Nephron progenitor cell (in vitro differentiated cells): Measurements from ENCODE around the gene GPALPP1.

Experiments used
- DNase-seq: peaks from one replicate; pipeline ENCODE4 v3.0.0; 2021
- H3K27ac Mint-ChIP-seq: 2 replicates; pipeline ENCODE4 v1.8.0; 2021; ENCODE audit warnings: mild to moderate bottlenecking, moderate library complexity, mixed read lengths
- H3K27me3 Mint-ChIP-seq: 2 replicates; pipeline ENCODE4 v1.8.0; 2021; ENCODE audit warnings: mild to moderate bottlenecking, low read depth, mixed read lengths; ENCODE audit not compliant: poor library complexity
- H3K36me3 Mint-ChIP-seq: 2 replicates; pipeline ENCODE4 v1.8.0; 2021; ENCODE audit warnings: low read depth, mixed read lengths
- H3K4me1 Mint-ChIP-seq: 2 replicates; pipeline ENCODE4 v1.8.0; 2021; ENCODE audit warnings: mixed read lengths
- H3K4me3 Mint-ChIP-seq: 2 replicates; pipeline ENCODE4 v1.8.0; 2021; ENCODE audit warnings: mild to moderate bottlenecking, moderate library complexity, mixed read lengths
- H3K9me3 Mint-ChIP-seq: 2 replicates; pipeline ENCODE4 v1.8.0; 2021; ENCODE audit warnings: mild to moderate bottlenecking, moderate library complexity, mixed read lengths
- TF ChIP-seq, protein P1 (sequence below): fragments of 200-600 bp; sonication (generic); IDR thresholded peaks from 2 replicates; pipeline ENCODE4 v1.5.0; 2021; ENCODE audit warnings: antibody characterized with exemption

The GPALPP1 gene

DNA sequence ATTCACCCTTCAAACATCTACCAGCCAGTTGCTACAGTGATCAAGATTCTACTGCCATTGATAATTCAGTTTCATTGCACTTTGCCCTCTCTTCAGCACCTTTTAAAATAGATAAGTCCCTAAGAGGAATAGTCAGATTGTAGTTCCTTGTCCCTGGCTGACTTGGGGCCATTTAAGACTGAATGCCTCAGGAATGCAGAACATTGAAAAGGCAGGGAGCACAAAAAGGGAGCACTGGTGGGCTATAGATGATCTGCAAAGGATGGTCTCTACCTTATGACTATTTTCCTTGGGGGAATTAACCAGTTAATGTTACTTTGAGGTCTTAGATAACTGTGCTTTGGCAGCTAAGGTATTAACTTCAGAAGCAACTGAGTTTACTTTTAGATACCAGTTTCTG, 46.9 kb downstream of the GPALPP1 start:
- Mint-ChIP-seq H3K27ac (no peak overlapping the region), H3K9me3 (no peaks in the 10 kb centered on the region), H3K27me3 (no peaks in the 10 kb centered on the region), H3K36me3 (peaks cover 28% of the 10 kb centered on the region), H3K4me1 (no peaks in the 10 kb centered on the region), H3K4me3 (no peak overlapping the region)
- TF ChIP-seq, protein P1, sequence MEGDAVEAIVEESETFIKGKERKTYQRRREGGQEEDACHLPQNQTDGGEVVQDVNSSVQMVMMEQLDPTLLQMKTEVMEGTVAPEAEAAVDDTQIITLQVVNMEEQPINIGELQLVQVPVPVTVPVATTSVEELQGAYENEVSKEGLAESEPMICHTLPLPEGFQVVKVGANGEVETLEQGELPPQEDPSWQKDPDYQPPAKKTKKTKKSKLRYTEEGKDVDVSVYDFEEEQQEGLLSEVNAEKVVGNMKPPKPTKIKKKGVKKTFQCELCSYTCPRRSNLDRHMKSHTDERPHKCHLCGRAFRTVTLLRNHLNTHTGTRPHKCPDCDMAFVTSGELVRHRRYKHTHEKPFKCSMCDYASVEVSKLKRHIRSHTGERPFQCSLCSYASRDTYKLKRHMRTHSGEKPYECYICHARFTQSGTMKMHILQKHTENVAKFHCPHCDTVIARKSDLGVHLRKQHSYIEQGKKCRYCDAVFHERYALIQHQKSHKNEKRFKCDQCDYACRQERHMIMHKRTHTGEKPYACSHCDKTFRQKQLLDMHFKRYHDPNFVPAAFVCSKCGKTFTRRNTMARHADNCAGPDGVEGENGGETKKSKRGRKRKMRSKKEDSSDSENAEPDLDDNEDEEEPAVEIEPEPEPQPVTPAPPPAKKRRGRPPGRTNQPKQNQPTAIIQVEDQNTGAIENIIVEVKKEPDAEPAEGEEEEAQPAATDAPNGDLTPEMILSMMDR = no peak
- DNase-seq = no peak

DNA sequence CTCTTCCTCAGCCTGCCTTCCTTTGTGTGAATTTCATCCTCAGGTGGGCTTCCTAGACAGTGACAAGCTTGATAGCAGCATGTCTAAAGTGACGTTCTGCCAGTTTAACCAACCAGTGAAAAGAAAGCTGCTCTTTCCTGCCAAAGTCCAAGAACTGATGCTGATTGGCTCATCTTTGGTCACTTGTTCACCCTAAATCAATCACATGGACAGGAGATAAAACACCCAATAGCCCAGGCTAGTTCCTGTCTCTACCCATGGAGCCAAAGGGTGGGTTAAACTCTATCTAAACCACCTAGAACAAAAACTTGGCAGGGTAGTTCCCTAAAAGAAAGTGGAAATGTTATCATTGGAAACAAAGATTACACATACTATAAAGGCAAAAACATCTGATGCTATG, 50.8 kb downstream of the GPALPP1 start:
- H3K4me3 Mint-ChIP-seq = no peak overlapping the region
- H3K36me3 Mint-ChIP-seq = peaks cover 9% of the 10 kb centered on the region
- TF ChIP-seq, protein P1 = no peak
- H3K27me3 Mint-ChIP-seq = no peaks in the 10 kb centered on the region
- DNase-seq = no peak
- no peaks in the 10 kb centered on the region for H3K9me3 Mint-ChIP-seq
- H3K27ac Mint-ChIP-seq = no peak overlapping the region
- peaks cover 21% of the 10 kb centered on the region for H3K4me1 Mint-ChIP-seq

DNA sequence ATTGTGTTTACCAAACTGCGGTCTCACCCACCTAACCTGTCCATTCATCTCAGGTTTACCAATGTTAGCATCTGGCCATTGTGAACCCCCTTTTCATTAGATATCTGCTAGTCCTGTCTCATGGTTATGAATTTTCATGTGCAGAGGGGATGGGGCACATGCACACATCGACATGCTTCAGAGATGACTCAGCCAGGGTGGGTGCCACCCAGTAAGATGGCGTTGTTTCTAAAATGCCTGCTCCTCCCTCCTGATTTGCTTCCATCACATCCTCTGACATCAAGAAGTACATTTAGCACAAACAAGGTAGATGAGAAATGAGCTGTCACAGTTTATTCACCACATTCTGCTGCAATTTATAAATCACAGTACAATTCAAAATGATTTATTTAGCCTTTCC, 51.3 kb downstream of the GPALPP1 start:
- Mint-ChIP-seq H3K27me3 (no peaks in the 10 kb centered on the region), H3K4me1 (peaks cover 21% of the 10 kb centered on the region), H3K36me3 (peaks cover 4% of the 10 kb centered on the region), H3K4me3 (no peak overlapping the region), H3K27ac (no peak overlapping the region), H3K9me3 (no peaks in the 10 kb centered on the region)
- DNase-seq = no peak
- TF ChIP-seq, protein P1 = no peak

DNA sequence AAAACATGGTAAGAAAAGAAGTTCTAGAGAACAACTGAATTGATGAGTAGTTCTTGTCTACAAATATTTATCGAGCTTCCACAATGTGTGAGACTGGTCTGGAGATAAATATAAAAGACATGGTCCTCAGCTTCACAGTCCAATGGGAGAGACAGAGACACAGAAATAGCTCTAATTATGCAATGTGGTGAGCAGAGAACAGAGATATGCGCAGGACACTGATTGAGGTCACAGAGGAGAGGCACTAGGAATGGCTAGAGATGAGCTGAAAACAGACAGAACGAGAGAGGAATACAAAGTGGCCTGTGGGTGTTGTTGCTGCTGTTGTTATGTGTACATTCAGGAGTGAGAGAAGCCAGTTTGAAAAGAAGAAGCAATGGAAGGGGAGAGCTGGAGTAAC, 53.2 kb downstream of the GPALPP1 start:
- Mint-ChIP-seq H3K27me3 (peaks cover 6% of the 10 kb centered on the region), H3K27ac (peak overlapping the region; percentile 49), H3K4me3 (no peak overlapping the region), H3K36me3 (no peaks in the 10 kb centered on the region), H3K9me3 (no peaks in the 10 kb centered on the region), H3K4me1 (peaks cover 27% of the 10 kb centered on the region)
- TF ChIP-seq, protein P1 = no peak
- DNase-seq = no peak

DNA sequence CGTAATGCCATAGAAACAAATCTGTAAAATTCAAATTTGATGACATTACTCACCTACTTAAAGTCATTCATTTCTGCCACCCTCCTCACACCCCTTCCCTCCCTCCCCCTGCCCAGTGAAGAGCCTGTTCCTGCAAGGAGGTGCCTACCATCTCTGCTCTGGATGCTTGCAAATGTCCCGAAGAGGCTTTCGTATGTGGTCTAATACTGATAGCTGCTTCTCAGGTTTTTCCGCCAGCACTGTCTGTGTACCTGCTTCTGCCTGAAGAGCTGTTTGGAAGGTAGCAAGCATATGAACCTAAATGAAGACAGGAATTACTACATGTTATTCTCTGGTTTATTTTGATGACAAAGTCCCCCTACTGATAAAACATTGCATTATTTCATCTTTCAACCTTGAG, 57.1 kb downstream of the GPALPP1 start:
- Mint-ChIP-seq H3K4me1 (peaks cover 41% of the 10 kb centered on the region), H3K9me3 (no peaks in the 10 kb centered on the region), H3K27me3 (peaks cover 13% of the 10 kb centered on the region), H3K4me3 (peak overlapping the region; percentile 92), H3K36me3 (no peaks in the 10 kb centered on the region), H3K27ac (no peak overlapping the region)
- DNase-seq = no peak
- TF ChIP-seq, protein P1 = no peak

DNA sequence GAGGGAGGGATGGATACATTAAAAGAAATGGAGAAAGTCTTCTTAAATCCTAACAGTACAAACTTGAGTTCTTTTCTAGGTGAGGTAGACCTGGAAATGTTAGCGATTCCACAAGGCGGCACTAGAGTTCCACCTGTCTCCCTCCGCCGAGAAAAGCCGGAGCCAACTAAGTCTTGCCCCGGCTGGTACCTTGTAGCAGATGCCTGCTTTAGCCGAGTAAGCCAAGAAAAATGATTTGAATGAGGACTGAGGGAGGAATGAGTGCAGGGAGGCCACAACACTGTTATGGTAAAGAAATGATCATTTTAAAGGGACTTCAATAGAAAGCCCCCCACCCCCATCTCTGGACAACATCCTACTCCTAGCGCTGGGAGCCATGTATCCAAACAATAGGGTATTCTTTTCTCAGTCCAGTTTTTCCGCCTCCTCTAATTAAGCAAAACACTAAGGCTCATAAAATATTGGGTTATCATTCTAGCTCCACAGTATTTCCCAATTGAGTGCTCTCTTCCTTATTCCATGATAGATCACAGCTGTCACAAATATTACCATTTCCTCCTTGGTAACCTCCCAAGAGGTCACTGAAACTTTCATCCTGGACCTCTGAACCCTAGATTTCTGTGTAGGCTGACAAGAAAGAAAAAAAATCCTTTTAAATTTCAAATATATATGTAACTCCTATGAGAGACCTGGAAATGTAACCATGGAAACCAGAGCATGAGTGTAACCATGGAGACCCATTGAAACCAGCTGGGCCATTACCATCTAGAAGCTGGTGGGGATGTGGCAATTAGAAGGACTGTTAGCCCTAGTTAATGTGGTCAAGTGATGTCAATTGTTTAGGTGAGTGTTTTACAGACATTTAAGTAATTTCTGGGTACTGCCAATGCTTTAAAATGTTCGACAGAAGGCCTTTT, 58.3 kb downstream of the GPALPP1 start:
- H3K27ac Mint-ChIP-seq = no peak overlapping the region
- TF ChIP-seq, protein P1 = peak; percentile 93
- H3K4me3 Mint-ChIP-seq = peak overlapping the region; percentile 92
- peaks cover 16% of the 10 kb centered on the region for H3K27me3 Mint-ChIP-seq
- no peaks in the 10 kb centered on the region for H3K36me3 Mint-ChIP-seq
- DNase-seq = peak; percentile 74
- no peaks in the 10 kb centered on the region for H3K9me3 Mint-ChIP-seq
- H3K4me1 Mint-ChIP-seq = peaks cover 34% of the 10 kb centered on the region
